MCF 10A (cell line): ENCODE results near the gene LHX1. TPM values are rescaled to one million over a fixed set of nuclear protein-coding genes. Genes with fewer than 3 reads are reported as not detected.

ENCODE experiments used
- BruUV-seq: library from RNA; stranded (reverse); fragments of 400-500 nt; replicated peaks from 2 replicates; lab custom pipeline; 2021; lab: Mats Ljungman, UMichigan
- CTCF ChIA-PET: fragments of 300-600 bp; sonication (Branson Sonifier 250); formaldehyde crosslinking; extraction: SDS; loops from one replicate; lab custom pipeline; 2021; ENCODE audit warnings: antibody characterized with exemption, inconsistent platforms; lab: Yijun Ruan, JAX
- POLR2A ChIA-PET: fragments of 300-600, 350-650 bp; sonication (Branson Sonifier 250); formaldehyde crosslinking; extraction: SDS; loops from one replicate; lab custom pipeline; 2020; ENCODE audit warnings: antibody characterized with exemption, inconsistent platforms; lab: Yijun Ruan, JAX
- DNase-seq: peaks from one replicate; pipeline ENCODE4 v3.0.0-alpha.2; 2018; ENCODE audit not compliant: unreplicated experiment
- H3K27ac Mint-ChIP-seq: one replicate; pipeline ENCODE4 v1.8.0; 2022; ENCODE audit warnings: mild to moderate bottlenecking, low read depth, mixed read lengths; ENCODE audit not compliant: unreplicated experiment
- H3K27me3 Mint-ChIP-seq: one replicate; pipeline ENCODE4 v1.8.0; 2022; ENCODE audit warnings: mixed read lengths; ENCODE audit not compliant: insufficient read depth, unreplicated experiment
- H3K36me3 Mint-ChIP-seq: one replicate; pipeline ENCODE4 v1.8.0; 2022; ENCODE audit warnings: mild to moderate bottlenecking, moderate library complexity, mixed read lengths; ENCODE audit not compliant: insufficient read depth, unreplicated experiment
- H3K4me1 Mint-ChIP-seq: one replicate; pipeline ENCODE4 v1.8.0; 2022; ENCODE audit warnings: mixed read lengths; ENCODE audit not compliant: insufficient read depth, unreplicated experiment
- H3K4me3 Mint-ChIP-seq: one replicate; pipeline ENCODE4 v1.8.0; 2022; ENCODE audit warnings: mild to moderate bottlenecking, moderate library complexity, mixed read lengths; ENCODE audit not compliant: unreplicated experiment
- H3K9me3 Mint-ChIP-seq: one replicate; pipeline ENCODE4 v1.8.0; 2022; ENCODE audit warnings: mixed read lengths; ENCODE audit not compliant: unreplicated experiment
- CTCF ChIP-seq: fragments of 200-600 bp; IDR thresholded peaks from one replicate; pipeline ENCODE4 v1.8.0; 2022; ENCODE audit warnings: antibody characterized with exemption, mild to moderate bottlenecking; ENCODE audit not compliant: unreplicated experiment
- intact Hi-C: fragments of 100-400 bp; cut with micrococcal nuclease; formaldehyde crosslinking; loops from 2 replicates; pipeline ENCODE4 v1.14.1; 2022
- total RNA-seq: library from RNA; stranded (reverse); gene quantifications from 2 replicates; pipeline ENCODE4 v1.2.3, GENCODE V29; 2022

The LHX1 gene
- total RNA-seq, 1 experiment from 2014 or later, result not detected

- BruUV-seq, result no TSS peak
- H3K4me1 Mint-ChIP-seq, result peaks cover 24% of the 10 kb centered on the region
Measured at GRCh38 chr17:36934144-36934691, 3.1 kb upstream of the LHX1 start.

GRCh38 chr17:36934692-36935630 is 2.3 kb upstream of the LHX1 start:
- POLR2A ChIA-PET, result no interaction called here
- no peak for TF ChIP-seq CTCF
- Mint-ChIP-seq H3K4me3 (peak overlapping the region; percentile 76), H3K9me3 (no peaks in the 10 kb centered on the region), H3K4me1 (peaks cover 24% of the 10 kb centered on the region), H3K27me3 (peaks cover 11% of the 10 kb centered on the region), H3K36me3 (no peaks in the 10 kb centered on the region), H3K27ac (no peak overlapping the region)
- intact Hi-C loops, result no loop called here
- CTCF ChIA-PET, result no interaction called here
- BruUV-seq, result no TSS peak
- no peak for DNase-seq

More at GRCh38 chr17:36934144-36934691, 3.1 kb upstream of the LHX1 start:
- CTCF ChIA-PET, result interaction anchor here (0.6 kb wide), 2 partner anchors 177 to 306 kb away, joined by 3 read pairs; no protein-coding TSS in a partner anchor
- H3K27ac Mint-ChIP-seq, result no peak overlapping the region
- H3K27me3 Mint-ChIP-seq, result peaks cover 11% of the 10 kb centered on the region
- no peak for TF ChIP-seq CTCF
- H3K4me3 Mint-ChIP-seq, result no peak overlapping the region
- H3K36me3 Mint-ChIP-seq, result no peaks in the 10 kb centered on the region
- H3K9me3 Mint-ChIP-seq, result no peaks in the 10 kb centered on the region
- POLR2A ChIA-PET, result no interaction called here
- intact Hi-C loops, result no loop called here
- DNase-seq, result no peak

DNA sequence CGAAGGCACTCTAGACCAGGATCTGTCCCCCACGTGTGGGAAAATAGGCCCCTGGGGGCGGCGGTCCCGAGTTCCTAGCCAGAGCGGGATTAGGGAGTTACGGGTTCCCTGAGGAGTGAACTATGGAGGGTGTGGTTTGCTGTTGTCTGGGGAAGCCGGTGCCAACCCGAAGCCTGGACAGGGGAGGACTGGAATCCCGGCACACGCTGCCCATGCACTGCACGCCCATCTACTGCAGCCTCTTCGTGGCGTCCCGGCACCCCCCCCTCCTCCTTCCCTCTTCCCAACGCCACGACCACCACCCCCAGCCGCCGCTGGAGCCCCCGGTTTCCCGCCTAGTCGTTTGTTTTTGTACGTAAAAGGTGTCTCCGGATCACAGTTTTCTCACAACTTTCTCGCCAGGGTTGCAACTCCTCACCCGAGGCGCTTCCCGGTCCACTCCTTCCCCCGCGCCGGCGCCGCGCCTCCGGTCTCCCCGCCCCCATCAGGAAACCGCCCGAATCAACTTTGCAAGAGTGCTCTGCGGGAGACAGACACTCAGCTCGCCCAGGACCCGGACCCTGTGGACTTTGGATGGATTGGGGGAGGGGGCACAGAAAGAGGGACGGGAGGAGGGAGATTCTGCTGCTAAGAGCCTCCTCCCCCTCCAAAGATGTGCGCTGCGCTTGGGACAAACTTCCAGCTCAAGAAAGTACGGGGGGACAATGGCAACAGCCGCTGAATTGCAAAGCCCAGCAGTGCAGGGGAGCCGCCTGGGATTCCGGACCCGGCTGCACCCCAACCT is 1.4 kb upstream of the LHX1 start:
- Mint-ChIP-seq H3K4me1 (peaks cover 24% of the 10 kb centered on the region), H3K27me3 (peaks cover 11% of the 10 kb centered on the region), H3K4me3 (peak overlapping the region; percentile 76), H3K36me3 (no peaks in the 10 kb centered on the region), H3K9me3 (no peaks in the 10 kb centered on the region), H3K27ac (no peak overlapping the region)
- intact Hi-C loops, result no loop called here
- ChIA-PET CTCF (no interaction called here), POLR2A (interaction anchor here (0.6 kb wide), 1 partner anchor 13 kb away, joined by 3 read pairs; the partner anchor contains the start of gene AATF)
- peak; percentile 63 for DNase-seq
- no TSS peak for BruUV-seq
- TF ChIP-seq CTCF, result no peak
